ENCODE data around the gene DPM2. TPM values are rescaled to one million over a fixed set of nuclear protein-coding genes. Genes with fewer than 3 reads are reported as not detected.
A peak's percentile ranks its signal among the peaks of the same experiment; 100 is the strongest.

Gene DPM2
- total RNA-seq, 2 donors from 2014 or later, result 45.7 TPM

GRCh38 chr9:127977009-127977883 lies 39.6 kb upstream of the DPM2 start:
- Mint-ChIP-seq H3K4me1 (peaks cover 35% of the 10 kb centered on the region), H3K27me3 (ENCODE audit: insufficient read depth) (no peaks in the 10 kb centered on the region), H3K36me3 (ENCODE audit: low read depth) (peaks cover 3% of the 10 kb centered on the region), H3K4me3 (peak overlapping the region; percentile 94), H3K27ac (peak overlapping the region; percentile 44), H3K9me3 (no peaks in the 10 kb centered on the region)
- 87 to 96% methylated on average over 5 to 7 of the region's 7 CpGs for WGBS, 2 experiments (ENCODE audit: insufficient coverage in 1 of 2, insufficient read length in 1 of 2)
- peaks cover 31% of the 10 kb centered on the region for H3K4me1 ChIP-seq (ENCODE audit: control insufficient read depth, insufficient read depth, low read length)
- H3K27ac ChIP-seq (ENCODE audit: low read depth, low read length), result no peak overlapping the region
- H3K27me3 ChIP-seq (ENCODE audit: control insufficient read depth, insufficient read depth, low read length, poor library complexity, severe bottlenecking), result no peaks in the 10 kb centered on the region
- peak overlapping the region; percentile 53 for H3K9ac ChIP-seq (ENCODE audit: extremely low read depth, low read length, poor library complexity, severe bottlenecking)
- H3K9me3 ChIP-seq (ENCODE audit: control insufficient read depth, low read length), result no peaks in the 10 kb centered on the region
- TF ChIP-seq, protein P1, sequence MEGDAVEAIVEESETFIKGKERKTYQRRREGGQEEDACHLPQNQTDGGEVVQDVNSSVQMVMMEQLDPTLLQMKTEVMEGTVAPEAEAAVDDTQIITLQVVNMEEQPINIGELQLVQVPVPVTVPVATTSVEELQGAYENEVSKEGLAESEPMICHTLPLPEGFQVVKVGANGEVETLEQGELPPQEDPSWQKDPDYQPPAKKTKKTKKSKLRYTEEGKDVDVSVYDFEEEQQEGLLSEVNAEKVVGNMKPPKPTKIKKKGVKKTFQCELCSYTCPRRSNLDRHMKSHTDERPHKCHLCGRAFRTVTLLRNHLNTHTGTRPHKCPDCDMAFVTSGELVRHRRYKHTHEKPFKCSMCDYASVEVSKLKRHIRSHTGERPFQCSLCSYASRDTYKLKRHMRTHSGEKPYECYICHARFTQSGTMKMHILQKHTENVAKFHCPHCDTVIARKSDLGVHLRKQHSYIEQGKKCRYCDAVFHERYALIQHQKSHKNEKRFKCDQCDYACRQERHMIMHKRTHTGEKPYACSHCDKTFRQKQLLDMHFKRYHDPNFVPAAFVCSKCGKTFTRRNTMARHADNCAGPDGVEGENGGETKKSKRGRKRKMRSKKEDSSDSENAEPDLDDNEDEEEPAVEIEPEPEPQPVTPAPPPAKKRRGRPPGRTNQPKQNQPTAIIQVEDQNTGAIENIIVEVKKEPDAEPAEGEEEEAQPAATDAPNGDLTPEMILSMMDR (conservative IDR thresholded peaks at IDR 0.05), result no peak
- H3K36me3 ChIP-seq (ENCODE audit: control insufficient read depth, insufficient read depth, low read length), result no peaks in the 10 kb centered on the region
- DNase-seq, result peak; percentile 37
- peak overlapping the region; percentile 95 for H3K4me3 ChIP-seq (ENCODE audit: low read length)

- H3K4me3 ChIP-seq (ENCODE audit: low read length), result peak overlapping the region; percentile 95
- Mint-ChIP-seq H3K4me3 (no peak overlapping the region), H3K4me1 (peaks cover 37% of the 10 kb centered on the region), H3K27me3 (ENCODE audit: insufficient read depth) (no peaks in the 10 kb centered on the region), H3K36me3 (ENCODE audit: low read depth) (peaks cover 3% of the 10 kb centered on the region), H3K27ac (no peak overlapping the region), H3K9me3 (no peaks in the 10 kb centered on the region)
- DNase-seq, result peak; percentile 30
- peaks cover 34% of the 10 kb centered on the region for H3K4me1 ChIP-seq (ENCODE audit: control insufficient read depth, insufficient read depth, low read length)
- TF ChIP-seq, protein P1 (conservative IDR thresholded peaks at IDR 0.05), result no peak
- H3K36me3 ChIP-seq (ENCODE audit: control insufficient read depth, insufficient read depth, low read length), result no peaks in the 10 kb centered on the region
- no peaks in the 10 kb centered on the region for H3K9me3 ChIP-seq (ENCODE audit: control insufficient read depth, low read length)
- no peak overlapping the region for H3K9ac ChIP-seq (ENCODE audit: extremely low read depth, low read length, poor library complexity, severe bottlenecking)
- H3K27me3 ChIP-seq (ENCODE audit: control insufficient read depth, insufficient read depth, low read length, poor library complexity, severe bottlenecking), result no peaks in the 10 kb centered on the region
- no peak overlapping the region for H3K27ac ChIP-seq (ENCODE audit: low read depth, low read length)
- WGBS, 2 experiments (ENCODE audit: insufficient coverage in 1 of 2, insufficient read length in 1 of 2), result 95 to 100% methylated on average over 4 to 6 of the region's 6 CpGs
These were observed 38.8 kb upstream of the DPM2 start for GRCh38 chr9:127976498-127976897.

- no peak overlapping the region for H3K4me3 ChIP-seq (ENCODE audit: low read length)
- TF ChIP-seq, protein P1 (conservative IDR thresholded peaks at IDR 0.05), result no peak
- H3K4me1 ChIP-seq (ENCODE audit: control insufficient read depth, insufficient read depth, low read length), result peaks cover 31% of the 10 kb centered on the region
- no peaks in the 10 kb centered on the region for H3K27me3 ChIP-seq (ENCODE audit: control insufficient read depth, insufficient read depth, low read length, poor library complexity, severe bottlenecking)
- peak; percentile 36 for DNase-seq
- H3K9me3 ChIP-seq (ENCODE audit: control insufficient read depth, low read length), result no peaks in the 10 kb centered on the region
- H3K4me1 Mint-ChIP-seq, result peaks cover 40% of the 10 kb centered on the region
- H3K27me3 Mint-ChIP-seq (ENCODE audit: insufficient read depth), result no peaks in the 10 kb centered on the region
- H3K36me3 Mint-ChIP-seq (ENCODE audit: low read depth), result peaks cover 3% of the 10 kb centered on the region
- H3K36me3 ChIP-seq (ENCODE audit: control insufficient read depth, insufficient read depth, low read length), result no peaks in the 10 kb centered on the region
- no peak overlapping the region for H3K27ac ChIP-seq (ENCODE audit: low read depth, low read length)
- WGBS, 2 experiments (ENCODE audit: insufficient coverage in 1 of 2, insufficient read length in 1 of 2), result 94 to 100% methylated on average over 6 to 10 of the region's 10 CpGs
- no peaks in the 10 kb centered on the region for H3K9me3 Mint-ChIP-seq
- H3K4me3 Mint-ChIP-seq, result no peak overlapping the region
- H3K27ac Mint-ChIP-seq, result no peak overlapping the region
- H3K9ac ChIP-seq (ENCODE audit: extremely low read depth, low read length, poor library complexity, severe bottlenecking), result no peak overlapping the region
These were observed 38.0 kb upstream of the DPM2 start for GRCh38 chr9:127975376-127976315.

Data from endodermal cell (in vitro differentiated cells).